ENCODE results near the gene CDKL1. TPM values are rescaled to one million over a fixed set of nuclear protein-coding genes. Genes with fewer than 3 reads are reported as not detected.
A peak's percentile ranks its signal among the peaks of the same experiment; 100 is the strongest.

CDKL1 gene
- total RNA-seq (2014; rRNA removed; shearing (Covaris generic)) = 4.6 and 7.3 TPM in 2 replicates

DNA sequence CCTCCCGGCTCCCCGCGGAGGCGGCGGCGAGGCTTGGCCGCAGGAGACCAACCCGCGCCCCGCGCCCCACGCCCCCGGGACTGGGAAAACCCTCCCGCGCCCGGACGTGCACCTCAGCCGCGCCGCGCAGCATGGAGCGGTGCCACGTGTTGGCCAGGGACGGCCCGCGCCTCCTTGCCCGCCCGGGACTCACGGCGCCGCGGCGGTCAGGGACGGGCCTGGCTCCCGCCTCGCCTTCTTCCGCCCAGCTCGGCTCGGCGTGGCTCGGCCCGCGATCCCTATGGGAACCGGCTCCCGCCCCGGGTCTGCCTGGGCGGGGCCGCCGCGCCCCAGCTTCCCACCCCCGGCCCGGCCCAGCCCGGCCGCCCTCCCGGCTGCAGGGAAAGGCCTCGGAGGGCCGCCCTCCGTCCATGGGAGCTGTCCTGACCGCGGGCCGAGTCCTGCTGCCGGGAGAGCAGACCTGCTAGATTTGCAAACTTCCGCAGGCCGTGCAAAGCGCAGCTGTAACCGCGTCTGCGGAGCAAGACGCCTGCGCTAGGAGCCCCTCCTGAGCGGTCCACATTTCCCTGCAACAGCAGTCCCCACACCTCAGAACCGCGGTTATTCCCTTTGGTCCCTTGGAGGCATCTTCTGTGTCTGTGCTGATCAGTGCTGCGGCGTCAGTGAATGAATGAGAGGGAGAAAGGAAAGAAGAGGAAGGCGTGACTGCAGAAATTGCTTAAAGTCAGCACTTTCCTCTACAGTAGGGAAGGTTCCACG lies at the start of gene CDKL1:
Gene CDKL1, minus strand, starts transcription at position 251 of the 759 bp plus-strand sequence. CDS start 1,013 bp downstream, outside the sequence.
- peak; percentile 73 for DNase-seq (ENCODE audit: low read depth)

DNA sequence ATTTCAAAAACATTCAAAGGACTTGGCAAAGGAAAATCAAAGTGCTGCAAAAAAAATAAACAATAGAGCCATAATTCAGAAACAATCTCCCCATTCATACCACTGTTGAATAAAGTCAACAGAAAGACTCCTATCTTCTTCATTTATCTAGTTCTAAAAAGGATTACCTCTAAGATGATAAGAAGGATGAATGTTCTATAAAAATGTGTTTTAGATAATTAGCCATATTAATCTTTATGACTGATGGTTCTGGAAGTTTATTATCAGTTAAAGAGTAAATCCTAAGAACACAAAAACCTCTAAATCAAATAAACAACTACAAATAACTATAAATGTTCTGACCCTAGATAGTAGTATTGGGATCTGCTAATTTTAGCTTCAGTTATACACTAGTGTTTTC lies 37.8 kb upstream of the CDKL1 start:
- DNase-seq (ENCODE audit: low read depth) = no peak

DNA sequence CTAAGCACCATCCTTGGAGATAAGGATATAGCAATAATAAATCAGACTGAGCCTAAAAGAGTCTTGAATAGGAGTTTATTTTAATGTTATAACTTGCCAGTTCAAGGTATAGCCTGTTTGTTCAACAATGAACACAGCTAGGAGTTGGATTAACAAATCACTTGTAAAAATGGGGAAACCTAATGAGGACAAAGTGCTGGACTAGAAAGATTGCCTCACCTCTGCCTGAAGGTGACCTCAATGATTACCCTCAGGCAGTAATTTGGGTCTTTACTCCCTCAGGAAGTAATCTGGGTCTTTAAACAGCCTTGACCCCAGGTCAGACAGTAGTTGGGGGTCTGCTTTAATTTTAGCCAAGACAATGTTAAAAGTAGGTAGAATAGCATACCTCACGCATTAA lies 35.5 kb upstream of the CDKL1 start:
- no peak for DNase-seq (ENCODE audit: low read depth)

DNA sequence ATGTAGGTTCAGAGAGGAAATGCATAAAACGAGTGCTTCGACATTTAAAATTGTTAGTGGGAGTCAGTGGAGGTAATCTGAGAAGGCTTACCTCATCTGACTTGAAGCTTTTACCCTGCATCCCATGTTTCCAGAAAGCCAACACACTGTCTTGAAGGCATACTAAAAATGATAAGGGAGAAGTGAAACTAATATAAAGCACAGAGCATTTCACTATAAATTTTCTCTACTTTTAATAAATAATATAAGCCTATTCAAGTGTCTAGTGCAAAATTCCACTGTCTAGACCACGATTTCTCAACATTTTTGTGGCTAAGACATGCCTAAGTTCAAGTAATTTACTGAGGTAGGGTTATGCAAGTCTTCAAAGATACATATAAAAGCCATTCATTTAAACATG lies 29.1 kb upstream of the CDKL1 start:
- DNase-seq (ENCODE audit: low read depth) = no peak

DNA sequence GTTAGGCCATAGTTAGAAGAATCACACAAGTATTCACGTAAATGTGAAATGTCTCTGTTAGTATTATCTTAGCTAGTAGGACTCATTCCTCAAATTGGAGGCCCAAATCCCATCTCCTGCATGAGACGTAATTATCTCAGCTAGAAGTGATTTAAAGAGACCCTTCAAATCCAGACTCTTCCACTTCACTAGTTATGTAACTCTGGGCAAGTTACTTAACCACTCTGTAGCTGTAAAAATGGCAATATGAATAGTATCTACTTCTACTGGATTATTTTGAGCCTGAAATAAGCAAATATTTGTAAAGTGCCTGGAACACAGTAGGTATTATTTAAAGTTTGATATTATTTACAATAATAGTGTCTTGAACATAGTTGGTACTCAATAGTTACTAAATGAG lies 28.4 kb upstream of the CDKL1 start:
- no peak for DNase-seq (ENCODE audit: low read depth)

DNA sequence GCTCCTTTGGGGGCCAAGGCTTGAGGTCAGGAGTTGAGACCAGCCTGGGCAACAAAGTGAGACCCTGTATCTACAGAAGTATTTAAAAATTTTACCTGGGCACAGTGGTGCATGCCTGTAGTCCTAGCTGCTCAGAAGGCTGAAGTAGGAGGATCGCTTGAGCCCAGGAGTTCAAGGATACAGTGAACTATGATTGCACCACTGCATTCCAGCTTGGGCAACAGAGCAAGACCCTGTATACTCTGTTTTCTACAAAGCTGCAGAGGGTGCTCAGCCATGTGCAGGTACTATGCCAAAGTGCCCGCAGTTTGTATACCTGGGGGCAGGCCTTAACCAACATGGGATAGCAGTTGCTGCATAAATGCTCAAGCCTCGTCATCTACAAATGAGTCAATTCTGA lies 26.8 kb upstream of the CDKL1 start:
- no peak for DNase-seq (ENCODE audit: low read depth)

DNA sequence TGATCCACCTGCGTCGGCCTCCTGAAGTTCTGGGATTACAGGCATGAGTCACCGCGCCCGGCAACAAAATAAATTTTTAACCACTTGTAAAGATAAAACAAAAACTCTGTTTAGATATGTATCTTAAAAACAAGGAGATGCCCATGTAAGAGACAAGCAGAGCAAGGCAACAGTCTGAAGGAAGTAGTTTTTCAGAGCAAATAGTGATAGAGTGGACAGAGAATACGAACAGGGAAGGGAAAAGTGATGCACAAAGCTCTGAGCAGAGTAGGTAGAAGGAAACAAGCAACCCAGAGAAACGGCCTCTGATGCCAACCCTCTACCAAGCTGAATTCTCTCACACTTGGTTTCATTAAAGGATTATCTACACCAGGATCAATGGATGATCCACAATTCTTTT lies 24.8 kb upstream of the CDKL1 start:
- DNase-seq (ENCODE audit: low read depth) = no peak

DNA sequence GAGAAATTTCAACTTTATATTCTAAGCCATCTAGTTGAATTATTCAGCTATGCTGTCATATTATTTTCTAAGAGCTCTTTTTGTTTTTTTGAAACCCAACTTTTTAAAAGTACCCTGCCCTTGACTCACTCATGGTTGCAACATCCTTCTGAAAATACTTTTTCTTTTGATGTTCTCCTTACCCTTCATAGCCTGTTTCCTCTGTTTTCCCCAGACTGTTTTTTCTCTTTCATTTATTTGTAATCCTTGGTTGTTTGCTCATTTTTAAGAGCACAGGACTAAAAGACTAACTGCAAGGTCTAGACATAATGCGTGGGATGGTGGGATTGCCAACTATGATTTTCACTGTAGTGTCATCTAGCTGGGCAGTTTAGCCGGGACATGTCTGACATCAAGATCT lies 21.2 kb upstream of the CDKL1 start:
- DNase-seq (ENCODE audit: low read depth) = no peak

DNA sequence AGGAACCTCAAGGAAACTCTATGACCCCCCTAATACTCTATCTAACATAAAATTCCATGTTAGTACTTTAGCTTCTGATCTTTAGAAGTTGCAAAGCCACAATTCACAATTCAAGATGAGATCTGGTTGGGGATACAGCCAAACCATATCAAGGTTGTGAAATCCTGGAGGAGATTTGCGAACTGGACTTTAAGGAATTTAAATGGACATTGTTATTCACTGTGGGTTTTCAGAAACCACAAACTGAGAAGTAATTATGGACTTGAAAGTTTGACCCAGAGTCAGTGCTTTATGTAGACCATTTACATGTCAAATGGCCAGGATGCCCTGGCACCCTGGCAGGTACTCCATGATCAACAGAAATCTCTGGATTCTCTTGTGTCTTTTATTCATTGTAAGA lies 14.2 kb upstream of the CDKL1 start:
- peak; percentile 69 for DNase-seq (ENCODE audit: low read depth)

DNA sequence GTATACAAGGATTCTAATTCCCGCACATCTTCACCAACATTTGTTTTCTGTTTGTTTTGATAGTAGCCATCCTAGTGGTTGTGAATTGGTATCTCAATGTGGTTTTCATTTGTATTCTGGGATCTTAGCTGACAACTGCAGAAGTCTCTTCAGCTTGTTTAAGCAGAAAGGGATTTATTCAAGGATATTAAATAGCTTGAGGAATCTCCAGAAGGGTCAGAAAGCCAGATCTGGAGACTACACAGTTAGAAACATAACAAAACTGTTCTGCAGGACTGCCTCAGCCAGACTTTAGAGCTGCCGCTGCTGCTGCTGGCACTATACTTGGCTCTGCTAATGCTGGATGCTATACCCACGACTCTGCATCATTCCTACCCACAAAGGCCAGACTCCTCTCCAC lies 13.4 kb upstream of the CDKL1 start:
- DNase-seq (ENCODE audit: low read depth) = no peak

DNA sequence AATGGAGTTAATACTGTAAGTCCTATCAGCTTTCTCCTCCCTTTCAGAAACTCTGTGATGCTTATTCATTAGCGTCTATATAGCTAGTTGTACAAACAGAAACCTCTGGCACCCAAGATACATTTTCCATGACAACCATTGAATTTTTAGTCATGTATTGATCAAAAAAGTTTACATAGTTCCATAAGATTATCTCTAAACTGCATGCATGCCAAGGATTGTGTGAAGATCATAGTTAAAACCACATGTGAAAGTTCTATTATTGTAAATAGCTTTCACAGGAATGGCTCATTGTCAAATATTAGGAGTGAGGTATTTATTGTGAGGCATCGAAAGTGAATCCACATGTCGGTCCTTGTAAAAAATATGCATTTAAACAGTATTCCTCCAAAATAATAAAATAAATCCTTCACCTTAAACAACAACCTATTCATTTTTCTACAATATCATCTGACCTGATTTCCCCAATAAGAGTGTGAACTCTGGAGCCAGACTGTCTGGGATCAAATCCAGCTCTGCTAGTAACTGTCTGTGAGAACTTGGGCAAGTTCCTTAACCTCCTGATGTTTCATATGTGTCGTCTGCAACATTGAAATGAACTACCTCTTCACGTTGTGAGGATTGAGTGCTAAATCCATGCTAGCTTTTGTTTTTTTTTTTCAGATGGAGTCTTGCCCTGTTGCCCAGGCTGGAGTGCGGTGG lies 10.6 kb upstream of the CDKL1 start:
- DNase-seq (ENCODE audit: low read depth) = no peak

DNA sequence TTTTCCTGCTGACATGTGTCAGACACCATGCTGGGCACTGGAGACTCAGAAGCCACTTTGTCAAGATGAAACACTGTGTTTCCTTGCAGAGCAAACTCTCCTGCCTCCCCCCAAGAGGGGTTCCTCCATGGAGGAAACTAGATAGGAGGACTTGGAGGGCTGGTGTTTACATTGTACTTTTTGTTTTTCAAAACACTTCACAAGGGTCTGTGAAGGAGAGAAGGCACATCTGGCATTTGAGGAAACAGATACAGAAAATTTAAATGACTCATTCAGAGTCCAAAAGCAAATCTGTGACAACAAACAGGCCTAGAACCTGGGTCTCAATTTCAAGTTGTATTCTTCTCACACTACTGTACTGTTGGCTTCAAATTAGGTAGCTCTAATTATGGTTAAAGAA lies 6.7 kb upstream of the CDKL1 start:
- DNase-seq (ENCODE audit: low read depth) = peak; percentile 36

DNA sequence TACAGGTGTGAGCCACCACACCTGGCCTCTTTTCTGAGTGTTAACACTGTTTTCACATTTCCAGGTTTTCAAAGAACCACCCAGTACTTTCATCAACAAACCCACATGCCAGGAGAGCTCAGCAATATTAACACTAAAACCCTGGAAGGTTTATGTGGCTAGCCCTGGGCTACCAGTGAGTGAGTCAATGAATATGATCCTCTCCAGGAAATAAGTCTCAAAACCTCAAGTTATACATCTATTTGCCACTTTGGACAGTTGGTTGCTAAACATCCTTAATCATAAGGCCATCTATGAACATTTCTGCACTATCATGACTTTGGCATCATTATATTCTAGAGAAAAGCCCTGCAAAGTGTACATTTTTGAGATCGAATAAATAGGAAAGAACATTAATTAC lies 6.3 kb upstream of the CDKL1 start:
- peak; percentile 58 for DNase-seq (ENCODE audit: low read depth)

DNA sequence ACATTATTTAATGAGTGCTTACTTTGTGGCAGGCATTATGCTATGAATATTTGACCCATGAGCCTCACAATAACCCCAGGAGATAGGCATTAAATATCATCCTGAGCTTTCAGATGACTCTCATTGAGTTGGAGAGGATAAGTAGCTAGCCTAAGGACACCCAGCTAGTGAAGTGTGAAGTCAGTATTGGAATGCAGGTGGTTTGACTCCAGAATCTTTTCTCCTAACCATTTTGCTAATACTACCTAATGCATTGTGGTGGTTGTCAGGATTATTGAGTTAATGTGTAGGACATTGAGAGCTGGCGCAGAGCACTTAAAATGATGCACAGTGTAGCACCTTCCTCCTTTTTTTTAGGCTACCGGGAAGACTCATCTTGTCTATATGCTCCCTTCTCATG lies 3.8 kb upstream of the CDKL1 start:
- no peak for DNase-seq (ENCODE audit: low read depth)

DNA sequence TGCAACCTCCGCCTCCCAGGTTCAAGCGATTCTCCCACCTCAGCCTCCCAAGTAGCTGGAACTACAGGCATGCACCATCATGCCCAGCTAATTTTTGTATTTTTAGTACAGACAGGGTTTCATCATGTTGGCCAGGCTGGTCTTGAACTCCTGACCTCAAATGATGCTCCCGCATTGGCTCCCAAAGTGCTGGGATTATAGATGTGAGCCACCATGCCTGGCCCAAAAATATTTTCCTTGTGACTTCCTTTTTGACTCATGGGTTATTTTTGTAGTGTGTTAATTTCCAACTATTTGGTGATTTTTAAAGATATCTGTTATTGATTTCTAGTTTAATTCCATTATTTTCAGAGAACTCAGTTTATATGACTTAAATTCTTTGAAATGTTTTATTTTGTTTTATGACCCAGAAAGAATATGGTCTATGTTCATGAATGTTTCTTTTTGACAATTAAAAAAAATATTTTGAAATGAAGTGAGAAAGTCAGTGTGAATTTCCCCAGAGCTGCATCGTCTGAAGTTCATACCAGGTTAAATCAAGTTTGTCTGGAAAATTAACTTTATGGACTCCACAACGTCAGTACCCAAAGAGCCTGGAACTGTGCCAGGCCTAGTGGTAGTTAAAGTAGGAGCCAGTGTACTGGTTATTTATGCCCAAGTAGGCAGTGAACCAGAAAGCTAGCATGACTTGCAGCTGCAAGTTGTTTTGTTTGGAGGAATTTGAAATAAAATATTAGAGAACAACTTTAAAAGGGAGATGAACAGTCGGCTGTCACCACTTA lies 2.8 kb upstream of the CDKL1 start:
- peak; percentile 52 for DNase-seq (ENCODE audit: low read depth)

DNA sequence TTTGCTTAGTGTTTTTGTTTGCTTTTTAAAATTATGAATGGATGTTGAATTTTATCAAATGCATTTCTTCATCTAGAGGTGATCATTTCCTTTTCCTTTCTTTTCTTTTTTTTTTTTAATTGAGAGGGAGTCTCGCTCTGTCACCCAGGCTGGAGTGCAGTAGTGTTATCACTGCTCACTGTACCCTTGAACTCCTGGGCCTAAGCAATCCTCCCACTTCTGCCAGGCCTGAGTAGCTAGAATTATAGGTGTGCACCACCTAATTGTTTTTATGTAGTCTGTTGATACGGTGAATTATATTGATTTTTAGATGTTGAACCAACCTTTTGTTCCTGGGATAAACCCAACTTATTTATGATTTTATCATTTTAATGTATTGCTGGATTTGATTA lies 1.5 kb upstream of the CDKL1 start:
- no peak for DNase-seq (ENCODE audit: low read depth)

DNA sequence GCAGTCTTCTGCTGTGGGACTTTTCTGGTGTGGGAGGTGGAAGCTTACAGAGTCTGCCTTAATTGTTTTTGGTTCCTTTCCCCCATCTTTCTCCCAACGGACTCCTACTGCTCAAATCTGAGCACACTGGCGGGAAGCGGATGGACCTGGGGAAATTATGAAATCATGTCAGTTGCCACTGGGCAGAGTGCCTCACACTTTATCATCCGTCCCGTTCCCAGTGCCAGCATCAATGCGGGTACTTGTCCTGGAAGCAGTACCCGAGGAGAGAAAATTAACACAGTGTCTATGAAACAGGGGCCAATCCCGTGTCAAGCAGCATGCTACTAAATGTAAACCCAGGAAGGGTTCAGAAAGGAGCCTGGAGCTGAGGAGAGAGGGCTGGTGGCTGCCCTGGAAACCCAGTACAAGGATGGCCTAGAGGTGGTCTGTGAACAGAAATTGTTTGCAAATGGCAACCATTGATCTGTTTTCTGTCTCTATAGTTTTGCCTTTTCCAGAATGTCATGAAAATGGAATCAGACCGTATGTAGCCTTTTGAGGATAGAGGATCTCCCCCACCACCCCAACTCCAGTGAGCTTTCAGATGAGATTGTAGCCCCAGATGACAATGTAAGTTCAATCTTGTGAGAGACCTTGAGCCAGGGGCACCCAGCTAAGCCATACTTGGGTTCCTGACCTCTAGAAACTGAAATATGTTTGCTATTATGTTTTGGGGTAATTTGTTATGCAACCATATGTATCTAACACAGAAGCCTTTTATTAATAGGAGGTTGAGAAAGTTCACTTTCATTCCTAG lies 908 bp upstream of the CDKL1 start:
- peak; percentile 39 for DNase-seq (ENCODE audit: low read depth)

DNA sequence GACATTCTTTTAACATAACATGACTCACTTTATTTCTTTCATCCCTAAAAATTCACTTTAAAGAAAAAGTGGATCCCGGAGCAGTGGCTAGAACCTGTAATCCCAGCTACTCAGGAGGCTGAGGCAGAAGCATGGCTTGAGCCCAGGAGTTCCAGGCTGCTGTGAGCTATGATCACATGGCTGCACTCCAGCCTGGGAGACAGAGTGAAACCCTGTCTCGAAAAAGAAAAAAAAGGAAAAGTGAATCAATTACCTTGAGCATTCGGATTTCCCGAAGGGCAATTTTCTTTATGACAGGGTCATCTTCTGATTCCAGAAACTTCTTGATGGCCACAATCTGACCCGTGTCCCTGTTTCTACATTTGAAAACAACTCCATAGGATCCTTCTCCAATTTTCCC lies 1.2 kb downstream of the CDKL1 start:
- DNase-seq (ENCODE audit: low read depth) = no peak

DNA sequence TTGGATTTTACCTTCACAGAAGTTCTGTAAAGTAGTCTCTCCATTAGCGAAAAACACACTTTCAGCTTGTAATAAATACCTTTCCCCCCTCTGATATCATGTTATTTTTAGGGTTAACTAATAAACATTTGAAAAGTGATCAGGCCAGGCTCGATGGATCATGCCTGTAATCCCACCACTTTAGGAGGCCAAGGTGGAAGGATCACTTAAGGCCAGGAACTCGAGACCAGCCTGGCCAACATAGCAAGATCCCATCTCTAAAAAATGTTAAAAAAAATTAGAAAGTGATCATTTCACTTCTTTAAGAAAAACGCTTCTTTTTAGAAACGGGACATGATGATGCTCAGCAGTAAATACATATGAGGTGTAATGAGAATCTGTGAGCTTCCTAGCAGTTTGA lies 2.0 kb downstream of the CDKL1 start:
- DNase-seq (ENCODE audit: low read depth) = no peak

DNA sequence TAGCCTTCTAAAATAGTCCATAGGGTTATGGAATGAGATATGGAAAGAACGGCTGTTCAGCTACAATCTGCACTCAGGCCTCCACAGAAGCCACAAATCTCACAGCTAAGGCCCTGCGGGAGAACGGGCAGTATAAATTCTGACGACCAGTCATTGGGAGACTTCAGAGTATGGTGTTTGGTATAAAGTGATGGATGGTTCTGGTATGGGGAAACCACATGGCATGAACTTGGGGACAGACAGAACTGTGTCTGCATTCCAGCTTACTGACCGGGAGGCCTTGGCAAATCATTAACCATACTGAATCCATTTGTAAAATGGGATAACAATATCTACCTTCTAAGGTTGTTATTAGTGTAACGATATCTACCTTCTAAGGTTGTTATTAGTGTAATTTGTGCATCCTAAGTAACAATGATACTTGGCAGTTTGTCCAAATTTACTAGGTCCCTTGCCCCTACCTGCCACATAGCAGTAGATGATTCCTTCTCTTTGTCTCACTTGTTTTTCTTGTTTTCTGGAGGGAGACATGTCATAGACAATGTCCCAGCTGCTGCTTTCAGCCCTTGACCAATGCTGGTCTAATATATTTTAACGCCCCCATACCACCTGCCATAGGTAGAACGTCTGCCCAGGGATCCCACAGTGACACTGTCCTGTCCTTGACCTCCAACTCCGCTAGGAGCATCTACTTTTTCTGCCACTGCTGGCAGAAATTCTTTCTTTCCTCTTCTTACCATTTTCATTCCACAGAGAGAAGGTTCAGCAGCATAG lies 6.8 kb downstream of the CDKL1 start:
- no peak for DNase-seq (ENCODE audit: low read depth)

Measured in RPMI7951 (cell line).